ENCODE results near the gene FPGT. TPM values are rescaled to one million over a fixed set of nuclear protein-coding genes. Genes with fewer than 3 reads are reported as not detected.

FPGT gene
- total and polyA plus RNA-seq, 2 experiments from 2014 or later, result 2.6 to 4.2 TPM

- TF ChIP-seq, protein P1, sequence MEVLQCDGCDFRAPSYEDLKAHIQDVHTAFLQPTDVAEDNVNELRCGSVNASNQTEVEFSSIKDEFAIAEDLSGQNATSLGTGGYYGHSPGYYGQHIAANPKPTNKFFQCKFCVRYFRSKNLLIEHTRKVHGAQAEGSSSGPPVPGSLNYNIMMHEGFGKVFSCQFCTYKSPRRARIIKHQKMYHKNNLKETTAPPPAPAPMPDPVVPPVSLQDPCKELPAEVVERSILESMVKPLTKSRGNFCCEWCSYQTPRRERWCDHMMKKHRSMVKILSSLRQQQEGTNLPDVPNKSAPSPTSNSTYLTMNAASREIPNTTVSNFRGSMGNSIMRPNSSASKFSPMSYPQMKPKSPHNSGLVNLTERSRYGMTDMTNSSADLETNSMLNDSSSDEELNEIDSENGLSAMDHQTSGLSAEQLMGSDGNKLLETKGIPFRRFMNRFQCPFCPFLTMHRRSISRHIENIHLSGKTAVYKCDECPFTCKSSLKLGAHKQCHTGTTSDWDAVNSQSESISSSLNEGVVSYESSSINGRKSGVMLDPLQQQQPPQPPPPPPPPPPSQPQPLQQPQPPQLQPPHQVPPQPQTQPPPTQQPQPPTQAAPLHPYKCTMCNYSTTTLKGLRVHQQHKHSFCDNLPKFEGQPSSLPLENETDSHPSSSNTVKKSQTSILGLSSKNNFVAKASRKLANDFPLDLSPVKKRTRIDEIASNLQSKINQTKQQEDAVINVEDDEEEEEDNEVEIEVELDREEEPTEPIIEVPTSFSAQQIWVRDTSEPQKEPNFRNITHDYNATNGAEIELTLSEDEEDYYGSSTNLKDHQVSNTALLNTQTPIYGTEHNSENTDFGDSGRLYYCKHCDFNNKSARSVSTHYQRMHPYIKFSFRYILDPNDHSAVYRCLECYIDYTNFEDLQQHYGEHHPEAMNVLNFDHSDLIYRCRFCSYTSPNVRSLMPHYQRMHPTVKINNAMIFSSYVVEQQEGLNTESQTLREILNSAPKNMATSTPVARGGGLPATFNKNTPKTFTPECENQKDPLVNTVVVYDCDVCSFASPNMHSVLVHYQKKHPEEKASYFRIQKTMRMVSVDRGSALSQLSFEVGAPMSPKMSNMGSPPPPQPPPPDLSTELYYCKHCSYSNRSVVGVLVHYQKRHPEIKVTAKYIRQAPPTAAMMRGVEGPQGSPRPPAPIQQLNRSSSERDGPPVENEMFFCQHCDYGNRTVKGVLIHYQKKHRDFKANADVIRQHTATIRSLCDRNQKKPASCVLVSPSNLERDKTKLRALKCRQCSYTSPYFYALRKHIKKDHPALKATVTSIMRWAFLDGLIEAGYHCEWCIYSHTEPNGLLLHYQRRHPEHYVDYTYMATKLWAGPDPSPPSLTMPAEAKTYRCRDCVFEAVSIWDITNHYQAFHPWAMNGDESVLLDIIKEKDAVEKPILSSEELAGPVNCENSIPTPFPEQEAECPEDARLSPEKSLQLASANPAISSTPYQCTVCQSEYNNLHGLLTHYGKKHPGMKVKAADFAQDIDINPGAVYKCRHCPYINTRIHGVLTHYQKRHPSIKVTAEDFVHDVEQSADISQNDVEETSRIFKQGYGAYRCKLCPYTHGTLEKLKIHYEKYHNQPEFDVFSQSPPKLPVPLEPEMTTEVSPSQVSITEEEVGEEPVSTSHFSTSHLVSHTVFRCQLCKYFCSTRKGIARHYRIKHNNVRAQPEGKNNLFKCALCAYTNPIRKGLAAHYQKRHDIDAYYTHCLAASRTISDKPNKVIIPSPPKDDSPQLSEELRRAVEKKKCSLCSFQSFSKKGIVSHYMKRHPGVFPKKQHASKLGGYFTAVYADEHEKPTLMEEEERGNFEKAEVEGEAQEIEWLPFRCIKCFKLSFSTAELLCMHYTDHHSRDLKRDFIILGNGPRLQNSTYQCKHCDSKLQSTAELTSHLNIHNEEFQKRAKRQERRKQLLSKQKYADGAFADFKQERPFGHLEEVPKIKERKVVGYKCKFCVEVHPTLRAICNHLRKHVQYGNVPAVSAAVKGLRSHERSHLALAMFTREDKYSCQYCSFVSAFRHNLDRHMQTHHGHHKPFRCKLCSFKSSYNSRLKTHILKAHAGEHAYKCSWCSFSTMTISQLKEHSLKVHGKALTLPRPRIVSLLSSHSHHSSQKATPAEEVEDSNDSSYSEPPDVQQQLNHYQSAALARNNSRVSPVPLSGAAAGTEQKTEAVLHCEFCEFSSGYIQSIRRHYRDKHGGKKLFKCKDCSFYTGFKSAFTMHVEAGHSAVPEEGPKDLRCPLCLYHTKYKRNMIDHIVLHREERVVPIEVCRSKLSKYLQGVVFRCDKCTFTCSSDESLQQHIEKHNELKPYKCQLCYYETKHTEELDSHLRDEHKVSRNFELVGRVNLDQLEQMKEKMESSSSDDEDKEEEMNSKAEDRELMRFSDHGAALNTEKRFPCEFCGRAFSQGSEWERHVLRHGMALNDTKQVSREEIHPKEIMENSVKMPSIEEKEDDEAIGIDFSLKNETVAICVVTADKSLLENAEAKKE (CRISPR knock-in tag; IDR thresholded peaks at IDR 0.05), result no peak
- TF ChIP-seq STAT1 (IDR thresholded peaks at IDR 0.05; ENCODE audit: unreplicated experiment) (no peak), POLR2AphosphoS5 (IDR thresholded peaks at IDR 0.05; ENCODE audit: low read depth) (no peak), ETS1 (IDR thresholded peaks at IDR 0.05) (no peak), NANOG (IDR thresholded peaks at IDR 0.05; ENCODE audit: borderline replicate concordance) (no peak), EZH2 (IDR thresholded peaks at IDR 0.05; ENCODE audit: low read depth, unreplicated experiment) (no peak), JUNB (IDR thresholded peaks at IDR 0.05; ENCODE audit: unreplicated experiment) (no peak), CREB1 (CRISPR knock-in tag; IDR thresholded peaks at IDR 0.05; ENCODE audit: low read depth) (no peak), EZH2phosphoT487 (IDR thresholded peaks at IDR 0.05; ENCODE audit: unreplicated experiment) (no peak), ZNF331 (CRISPR knock-in tag; IDR thresholded peaks at IDR 0.05; ENCODE audit: low read depth) (no peak)
These were observed 39.7 kb downstream of the FPGT start (continued) for GRCh38 chr1:74237787-74238186.

Data from GM23338 (cell line).